HFF-Myc (cell line): ENCODE results near the gene SPEG.

Source experiments
- DNase-seq: peaks from one replicate; pipeline ENCODE4 v3.0.0-alpha.2; 2011; ENCODE audit warnings: low read depth; ENCODE audit errors: extremely low read depth
- H3K4me3 ChIP-seq: replicated peaks from 2 replicates; pipeline ENCODE4 v1.5.1; 2011; ENCODE audit warnings: low read depth, mild to moderate bottlenecking, control low read depth, low read length
- CTCF ChIP-seq: IDR thresholded peaks from 2 replicates; pipeline ENCODE4 v1.5.1; 2012; ENCODE audit warnings: mild to moderate bottlenecking, low read depth, low read length, control low read depth; ENCODE audit errors: missing control alignments

Gene SPEG

GRCh38 chr2:219499555-219499954, 64.9 kb downstream of the SPEG start:
- DNase-seq = no peak
- H3K4me3 ChIP-seq = peak overlapping the region; percentile 83
- no peak for TF ChIP-seq CTCF

GRCh38 chr2:219500135-219500534, 65.5 kb downstream of the SPEG start:
- DNase-seq = no peak
- H3K4me3 ChIP-seq = peak overlapping the region; percentile 83; the same call in 1 of the 2 replicates
- TF ChIP-seq CTCF = peak; percentile 44

- TF ChIP-seq CTCF = no peak
- H3K4me3 ChIP-seq = no peak overlapping the region
- no peak for DNase-seq
These were observed 67.2 kb downstream of the SPEG start for GRCh38 chr2:219501849-219502248.

GRCh38 chr2:219502618-219503017, 68.0 kb downstream of the SPEG start:
- DNase-seq = no peak
- H3K4me3 ChIP-seq = no peak overlapping the region
- TF ChIP-seq CTCF = no peak

GRCh38 chr2:219505585-219505984, 70.9 kb downstream of the SPEG start:
- no peak for DNase-seq
- no peak overlapping the region for H3K4me3 ChIP-seq
- TF ChIP-seq CTCF = no peak

GRCh38 chr2:219506153-219506801, 71.6 kb downstream of the SPEG start:
- DNase-seq = no peak
- TF ChIP-seq CTCF = no peak
- H3K4me3 ChIP-seq = no peak overlapping the region
